Measurements from ENCODE around the gene LCN15. TPM values are rescaled to one million over a fixed set of nuclear protein-coding genes. Genes with fewer than 3 reads are reported as not detected.

LCN15 gene
- total RNA-seq, 1 donor from 2014 or later, result not detected

GRCh38 chr9:136782452-136782851 lies 18.1 kb upstream of the LCN15 start:
- H3K9me3 Mint-ChIP-seq (ENCODE audit: unreplicated experiment), result peaks cover 9% of the 10 kb centered on the region
- TF ChIP-seq EZH2 (IDR thresholded peaks at IDR 0.05; ENCODE audit: insufficient read depth, low read length) (no peak), CTCF (IDR thresholded peaks at IDR 0.05; ENCODE audit: insufficient read depth, low read depth, low read length) (no peak)
- peaks cover 31% of the 10 kb centered on the region for H3K27me3 ChIP-seq (ENCODE audit: insufficient read depth, low read length)
- H3K79me2 ChIP-seq (ENCODE audit: insufficient read depth, low read length), result no peaks in the 10 kb centered on the region
- no peak for FAIRE-seq
- no peaks in the 10 kb centered on the region for H3K4me1 ChIP-seq (ENCODE audit: insufficient read depth, low read length)
- H3K9ac ChIP-seq (ENCODE audit: low read length), result no peak overlapping the region
- no peak overlapping the region for H3K4me2 ChIP-seq (ENCODE audit: low read length)
- H2AFZ ChIP-seq (ENCODE audit: low read depth, low read length), result no peak overlapping the region
- H4K20me1 ChIP-seq (ENCODE audit: insufficient read depth, low read length), result no peaks in the 10 kb centered on the region
- no peaks in the 10 kb centered on the region for H3K9me3 ChIP-seq (ENCODE audit: insufficient read depth, low read depth, low read length)
- no peak for DNase-seq (ENCODE audit: low read depth)
- H3K27ac Mint-ChIP-seq (ENCODE audit: unreplicated experiment), result no peak overlapping the region
- H3K4me3 ChIP-seq (ENCODE audit: insufficient read depth, low read depth, low read length), result no peak overlapping the region
- H3K4me3 Mint-ChIP-seq (ENCODE audit: unreplicated experiment), result no peak overlapping the region
- peaks cover 5% of the 10 kb centered on the region for H3K4me1 Mint-ChIP-seq (ENCODE audit: low read depth, unreplicated experiment)
- peaks cover 32% of the 10 kb centered on the region for H3K27me3 Mint-ChIP-seq (ENCODE audit: low read depth, unreplicated experiment)
- no peak overlapping the region for H3K27ac ChIP-seq (ENCODE audit: low read depth, low read length)
- H3K36me3 Mint-ChIP-seq (ENCODE audit: low read depth, unreplicated experiment), result peaks cover 5% of the 10 kb centered on the region
- H3K36me3 ChIP-seq (ENCODE audit: insufficient read depth, low read length), result no peaks in the 10 kb centered on the region

- FAIRE-seq (no peak), DNase-seq (ENCODE audit: low read depth) (no peak)
- H3K4me3 ChIP-seq (ENCODE audit: insufficient read depth, low read depth, low read length), result no peak overlapping the region
- H3K4me3 Mint-ChIP-seq (ENCODE audit: unreplicated experiment), result no peak overlapping the region
- no peak overlapping the region for H3K4me2 ChIP-seq (ENCODE audit: low read length)
- H4K20me1 ChIP-seq (ENCODE audit: insufficient read depth, low read length), result no peaks in the 10 kb centered on the region
- H3K36me3 ChIP-seq (ENCODE audit: insufficient read depth, low read length), result no peaks in the 10 kb centered on the region
- no peak overlapping the region for H3K27ac ChIP-seq (ENCODE audit: low read depth, low read length)
- H3K27me3 Mint-ChIP-seq (ENCODE audit: low read depth, unreplicated experiment), result peaks cover 43% of the 10 kb centered on the region
- H3K4me1 ChIP-seq (ENCODE audit: insufficient read depth, low read length), result no peaks in the 10 kb centered on the region
- H3K9me3 Mint-ChIP-seq (ENCODE audit: unreplicated experiment), result peaks cover 9% of the 10 kb centered on the region
- peaks cover 29% of the 10 kb centered on the region for H3K27me3 ChIP-seq (ENCODE audit: insufficient read depth, low read length)
- H3K9ac ChIP-seq (ENCODE audit: low read length), result no peak overlapping the region
- peaks cover 5% of the 10 kb centered on the region for H3K4me1 Mint-ChIP-seq (ENCODE audit: low read depth, unreplicated experiment)
- peaks cover 5% of the 10 kb centered on the region for H3K36me3 Mint-ChIP-seq (ENCODE audit: low read depth, unreplicated experiment)
- no peak overlapping the region for H2AFZ ChIP-seq (ENCODE audit: low read depth, low read length)
- TF ChIP-seq CTCF (IDR thresholded peaks at IDR 0.05; ENCODE audit: insufficient read depth, low read depth, low read length), result no peak
- no peaks in the 10 kb centered on the region for H3K79me2 ChIP-seq (ENCODE audit: insufficient read depth, low read length)
- no peak overlapping the region for H3K27ac Mint-ChIP-seq (ENCODE audit: unreplicated experiment)
- H3K9me3 ChIP-seq (ENCODE audit: insufficient read depth, low read depth, low read length), result no peaks in the 10 kb centered on the region
These were observed 15.5 kb upstream of the LCN15 start for GRCh38 chr9:136779808-136780207.

- Histone ChIP-seq H3K4me3 (ENCODE audit: insufficient read depth, low read depth, low read length) (no peak overlapping the region), H3K9me3 (ENCODE audit: insufficient read depth, low read depth, low read length) (peaks cover 4% of the 10 kb centered on the region), H3K4me1 (ENCODE audit: insufficient read depth, low read length) (no peaks in the 10 kb centered on the region), H3K4me2 (ENCODE audit: low read length) (no peak overlapping the region), H2AFZ (ENCODE audit: low read depth, low read length) (no peak overlapping the region), H3K79me2 (ENCODE audit: insufficient read depth, low read length) (no peaks in the 10 kb centered on the region), H4K20me1 (ENCODE audit: insufficient read depth, low read length) (no peaks in the 10 kb centered on the region), H3K27ac (ENCODE audit: low read depth, low read length) (no peak overlapping the region), H3K27me3 (ENCODE audit: insufficient read depth, low read length) (peaks cover 29% of the 10 kb centered on the region), H3K36me3 (ENCODE audit: insufficient read depth, low read length) (no peaks in the 10 kb centered on the region), H3K9ac (ENCODE audit: low read length) (no peak overlapping the region)
- peaks cover 40% of the 10 kb centered on the region for H3K27me3 Mint-ChIP-seq (ENCODE audit: low read depth, unreplicated experiment)
- no peak for TF ChIP-seq EZH2 (IDR thresholded peaks at IDR 0.05; ENCODE audit: insufficient read depth, low read length)
- TF ChIP-seq CTCF (IDR thresholded peaks at IDR 0.05; ENCODE audit: insufficient read depth, low read depth, low read length), result no peak
- H3K36me3 Mint-ChIP-seq (ENCODE audit: low read depth, unreplicated experiment), result peaks cover 5% of the 10 kb centered on the region
- DNase-seq (ENCODE audit: low read depth) (no peak), FAIRE-seq (no peak)
- peaks cover 5% of the 10 kb centered on the region for H3K4me1 Mint-ChIP-seq (ENCODE audit: low read depth, unreplicated experiment)
- no peak overlapping the region for H3K27ac Mint-ChIP-seq (ENCODE audit: unreplicated experiment)
- H3K9me3 Mint-ChIP-seq (ENCODE audit: unreplicated experiment), result peaks cover 15% of the 10 kb centered on the region
- no peak overlapping the region for H3K4me3 Mint-ChIP-seq (ENCODE audit: unreplicated experiment)
These were observed 13.0 kb upstream of the LCN15 start for GRCh38 chr9:136777359-136777758.

Measured in astrocyte (in vitro differentiated cells and primary cell).